NCI-H1092 (cell line): ENCODE results near the gene MATCAP1.

ENCODE experiments used
- DNase-seq: peaks from one replicate; lab custom pipeline; 2025; lab: John Stamatoyannopoulos, UW

The MATCAP1 gene

GRCh38 chr16:67156143-67156844, 27.5 kb downstream of the MATCAP1 start:
- DNase-seq = no peak

GRCh38 chr16:67155295-67156142, 28.2 kb downstream of the MATCAP1 start:
- peak; percentile 59 for DNase-seq

DNA sequence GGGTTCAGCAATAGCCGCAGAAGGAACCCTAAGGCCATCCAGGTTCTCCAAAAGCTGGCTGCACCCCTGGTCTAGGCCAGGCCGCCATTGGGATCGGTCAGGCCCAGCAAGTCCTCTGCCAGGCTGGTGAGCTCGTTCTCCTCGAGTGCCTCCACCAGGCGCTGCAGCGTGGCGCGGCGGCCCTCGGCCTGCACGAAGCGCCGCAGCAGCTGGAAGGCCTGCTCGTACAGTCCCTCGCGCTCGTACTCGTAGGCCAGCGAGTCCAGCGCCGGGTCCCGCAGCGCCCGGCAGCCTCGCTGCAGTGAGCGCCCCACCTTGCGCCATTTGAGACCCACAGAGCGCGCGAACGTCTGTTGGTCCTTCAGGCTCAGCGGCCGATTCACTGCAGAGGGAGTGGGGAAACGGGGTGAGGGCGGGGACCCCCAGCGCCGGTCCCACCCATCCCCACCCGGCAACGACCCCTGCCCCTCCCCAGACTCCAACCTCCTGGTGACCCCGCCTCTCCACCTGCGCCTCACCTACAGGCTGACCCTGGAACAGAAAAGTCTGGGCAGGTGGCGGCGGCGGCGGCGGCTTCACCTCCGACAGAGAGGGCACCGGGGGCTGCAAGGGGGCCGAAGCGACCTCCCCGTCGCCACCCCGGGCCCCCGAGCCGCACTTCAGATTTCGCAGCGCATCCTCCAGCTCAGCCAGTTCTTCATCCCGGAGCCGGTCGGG, 29.0 kb downstream of the MATCAP1 start:
- DNase-seq = no peak

DNA sequence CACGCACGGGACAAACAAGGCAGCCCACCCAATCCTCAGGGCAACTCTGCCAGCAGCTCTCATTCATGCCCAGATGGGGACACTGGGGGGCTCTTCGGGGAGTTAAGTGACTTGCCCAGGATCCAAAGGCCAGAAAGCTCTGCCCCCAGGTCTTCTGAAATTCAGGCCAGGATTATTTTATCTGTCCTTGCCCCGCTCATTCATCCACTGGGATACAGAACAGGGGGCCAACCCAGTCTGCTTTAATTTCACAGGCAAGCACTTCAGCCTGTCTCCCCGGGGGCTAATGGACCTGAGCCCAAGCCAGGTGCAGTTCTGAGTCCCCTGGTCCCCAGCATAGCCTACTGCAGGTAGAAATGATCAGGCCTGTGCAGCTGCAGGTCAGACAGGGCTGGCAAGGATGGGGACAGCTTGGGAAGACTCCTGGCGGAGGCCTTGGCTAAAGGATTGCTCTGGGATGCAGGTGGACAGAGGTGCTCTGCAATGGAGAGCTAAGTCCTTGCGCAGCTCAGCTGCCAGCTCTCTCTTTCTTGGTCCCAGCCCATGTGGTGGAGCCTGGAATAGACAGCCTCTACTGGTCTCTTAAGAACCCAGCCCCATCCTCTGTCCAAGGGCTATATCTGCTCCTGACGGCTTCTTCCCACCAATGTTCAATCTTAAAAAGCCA, 32.2 kb downstream of the MATCAP1 start:
- DNase-seq = no peak

GRCh38 chr16:67150833-67151396, 32.8 kb downstream of the MATCAP1 start, which contains the start of gene B3GNT9:
TSS of gene B3GNT9 (minus strand) at chr16:67150998. CDS start at chr16:67150485, 513 bp downstream.
- DNase-seq = peak; percentile 49

DNA sequence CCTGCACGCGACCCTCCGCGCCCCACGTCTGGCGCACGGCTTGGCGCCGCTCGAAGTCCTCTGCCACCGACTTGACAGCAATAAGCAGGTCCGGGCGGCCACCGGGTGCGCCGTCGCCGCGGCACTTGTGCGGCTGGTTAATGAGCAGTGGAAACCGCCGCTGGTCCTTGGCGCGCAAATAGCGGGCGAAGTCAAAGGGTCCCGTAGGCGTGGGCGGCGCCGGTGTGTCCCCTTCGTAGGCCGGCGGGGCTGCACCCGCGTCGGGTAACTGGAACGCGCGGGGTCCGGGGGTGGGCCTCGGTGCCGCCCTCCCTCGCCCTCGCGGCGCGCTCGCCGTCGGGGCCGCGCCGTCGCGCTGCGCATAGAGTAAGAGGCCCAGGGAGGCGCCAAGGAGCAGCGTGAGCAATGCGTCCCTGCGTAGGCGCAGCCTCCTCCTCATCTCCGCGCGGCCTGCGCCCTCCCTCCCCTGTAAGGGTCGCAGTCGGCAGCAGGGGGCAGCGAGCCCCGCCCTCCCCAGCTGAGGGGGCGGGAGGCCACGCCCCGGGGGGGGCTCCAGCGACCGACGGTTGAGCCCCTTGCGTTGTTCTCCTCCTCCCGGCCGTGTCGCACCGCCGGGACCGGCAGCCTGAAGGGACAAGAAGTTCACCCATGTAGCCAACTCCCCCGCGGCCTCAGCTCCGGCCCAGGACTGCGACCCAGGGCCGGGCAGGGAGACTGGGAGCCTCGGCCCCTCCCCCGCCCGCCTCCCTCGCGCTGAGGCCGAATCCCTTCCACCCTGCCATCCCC, 33.5 kb downstream of the MATCAP1 start:
- DNase-seq = peak; percentile 14

DNA sequence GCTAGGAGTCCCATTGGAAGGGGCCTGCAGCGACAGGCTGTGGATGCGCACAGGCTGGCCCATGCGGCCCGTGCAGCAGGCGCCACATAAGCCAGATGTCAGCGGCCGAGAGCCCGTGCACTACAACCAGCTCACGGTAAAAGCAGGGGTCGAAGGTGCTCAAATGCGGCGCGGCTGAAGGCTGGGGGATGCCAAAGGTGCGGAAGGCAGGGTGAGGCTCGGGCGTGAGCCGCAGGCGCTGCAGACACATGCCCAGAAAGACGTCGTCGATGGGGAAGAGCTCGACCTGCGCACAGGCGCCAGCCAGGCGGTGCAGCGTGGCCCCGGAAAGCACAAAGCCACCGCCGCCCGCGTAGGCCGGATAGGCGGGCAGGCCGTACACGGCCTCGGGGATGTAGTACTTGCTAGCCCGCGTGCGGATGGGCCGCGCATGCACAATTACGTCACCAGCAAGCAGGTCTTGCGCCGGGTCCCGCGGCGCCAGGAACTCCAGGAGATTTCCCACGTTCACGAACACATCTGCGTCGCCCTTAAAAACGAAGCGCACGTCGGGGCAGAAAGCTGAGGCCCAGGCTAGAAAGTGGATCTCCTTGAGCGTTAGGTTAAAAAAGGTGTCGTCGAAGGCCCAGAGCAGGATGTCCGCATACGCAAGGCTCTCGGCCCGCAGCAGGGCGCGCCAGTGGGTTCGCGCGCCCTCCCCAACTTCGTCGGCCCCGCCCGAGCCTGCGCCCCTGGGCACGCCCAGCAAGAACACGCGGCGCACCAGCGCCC, 34.3 kb downstream of the MATCAP1 start:
- no peak for DNase-seq

DNA sequence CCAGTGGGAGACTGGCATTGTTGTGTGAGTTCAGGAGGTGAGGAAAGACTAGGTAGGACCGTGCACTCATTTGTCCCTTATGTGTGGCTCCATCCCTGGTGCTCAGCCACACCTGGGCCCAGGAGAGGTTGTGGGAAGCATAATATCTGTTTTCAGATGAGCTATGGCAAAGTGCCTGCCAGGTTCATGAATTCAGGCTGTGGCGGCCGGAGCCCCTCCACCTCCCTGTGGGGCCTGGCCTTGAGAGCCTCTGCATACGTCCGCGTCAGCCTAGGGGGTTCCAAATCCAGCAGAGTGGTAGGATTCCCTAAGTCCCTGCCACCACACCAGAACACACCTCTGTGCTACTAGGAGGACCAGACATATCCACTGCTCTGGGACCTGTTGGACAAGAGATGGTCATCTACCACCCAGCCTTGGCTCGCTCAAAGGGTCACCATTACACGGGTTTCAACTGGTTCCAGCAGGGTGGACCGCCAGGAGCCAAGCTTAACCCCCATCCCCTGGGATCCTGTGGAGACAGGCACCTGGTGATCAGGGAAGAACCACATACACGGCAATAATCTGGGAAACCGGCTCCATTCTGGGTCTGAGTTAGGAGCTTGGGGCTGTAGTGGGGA, 35.0 kb downstream of the MATCAP1 start:
- no peak for DNase-seq

DNA sequence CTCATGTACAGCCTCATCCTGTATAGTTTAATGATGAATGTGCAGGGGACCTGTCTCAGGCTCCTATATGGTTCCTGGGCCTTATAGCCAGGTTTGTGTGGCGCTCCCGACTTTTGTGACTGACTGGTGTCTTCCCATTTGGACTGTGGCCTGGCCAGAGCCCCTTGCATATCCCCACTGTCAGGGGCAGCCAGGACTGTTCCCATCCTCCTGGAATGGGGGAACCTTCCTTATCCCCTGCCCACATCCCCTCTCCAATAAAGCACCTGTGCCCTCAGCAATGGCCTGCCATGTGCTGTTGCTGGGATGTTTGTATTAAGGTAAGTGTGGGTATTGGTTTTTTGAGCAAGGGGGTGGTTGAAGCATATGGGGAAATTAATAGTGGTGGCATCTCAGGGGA, 35.5 kb downstream of the MATCAP1 start:
- no peak for DNase-seq

DNA sequence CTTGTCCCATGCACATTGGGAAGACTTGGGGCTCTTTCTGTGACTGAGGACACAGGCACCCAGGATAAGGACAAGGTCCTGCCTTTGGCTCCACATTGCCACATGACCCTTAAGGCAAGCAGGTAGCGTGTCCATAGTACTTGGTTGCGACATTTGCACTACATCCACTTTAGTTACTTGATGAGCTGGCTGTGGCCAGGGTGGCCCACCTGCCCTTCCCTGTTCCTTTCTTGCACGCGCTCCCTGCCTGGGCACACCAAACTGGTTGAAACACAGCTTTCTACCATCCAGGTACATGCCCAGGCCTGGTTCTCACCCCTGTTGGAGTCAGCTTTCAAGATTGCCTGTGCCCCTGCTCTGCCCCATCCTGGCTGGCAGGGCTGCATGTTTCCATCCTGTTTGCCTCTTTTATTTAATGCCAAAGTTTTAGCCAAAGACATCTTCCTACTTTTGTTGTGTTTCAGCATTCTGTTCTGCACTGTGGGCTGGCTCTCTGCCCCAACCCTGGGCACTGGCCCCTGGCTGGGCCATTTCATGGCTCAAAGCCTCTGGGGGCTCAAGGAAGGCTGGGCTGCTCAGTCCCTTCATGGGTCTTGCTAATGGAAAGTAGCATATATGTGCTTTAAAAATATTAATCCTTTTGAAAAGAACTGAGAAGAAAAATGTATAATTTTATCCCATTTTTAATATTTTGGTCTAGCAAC, 36.2 kb downstream of the MATCAP1 start:
- DNase-seq = no peak

GRCh38 chr16:67146523-67147357, 37.0 kb downstream of the MATCAP1 start:
- DNase-seq = no peak

DNA sequence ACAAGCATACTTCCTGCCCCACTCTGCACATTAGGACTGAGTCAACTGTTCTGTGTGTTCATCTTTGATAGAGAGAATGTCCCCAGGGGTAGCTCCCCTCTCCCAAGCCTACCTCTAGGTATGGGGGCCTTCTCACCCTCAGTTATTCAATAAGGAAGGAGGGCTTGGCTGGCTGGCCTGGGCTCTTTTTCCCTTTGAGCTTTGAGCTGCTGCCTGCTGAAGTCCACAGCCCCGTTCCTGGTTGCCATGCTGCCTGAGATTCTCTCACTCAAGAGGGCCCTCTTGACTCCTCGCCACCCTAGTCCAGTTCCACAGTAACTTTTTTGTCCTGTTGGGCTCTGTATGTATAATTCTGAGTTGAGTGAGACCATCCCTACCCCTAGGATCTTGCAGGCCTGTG, 38.0 kb downstream of the MATCAP1 start:
- no peak for DNase-seq

DNA sequence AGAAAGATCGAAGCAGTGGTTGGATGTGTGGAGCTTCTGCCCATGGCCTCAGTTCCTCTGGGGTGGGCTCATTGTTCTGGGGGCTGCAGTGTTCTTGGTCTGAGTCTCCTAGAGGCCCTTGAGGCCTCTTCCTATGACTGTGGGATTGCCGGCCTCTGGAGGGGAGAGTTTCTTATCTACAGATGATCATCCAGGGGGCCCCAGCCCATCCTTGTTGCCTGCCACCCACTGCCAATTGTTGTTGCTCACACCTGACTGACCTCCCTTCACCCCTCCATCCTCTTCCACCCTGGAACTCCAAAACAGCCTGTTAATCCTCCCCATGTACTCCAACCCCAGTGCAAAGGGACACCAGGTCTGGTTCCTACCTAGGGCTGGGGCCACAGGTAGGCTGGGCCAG, 38.8 kb downstream of the MATCAP1 start:
- no peak for DNase-seq

GRCh38 chr16:67142342-67142741, 41.4 kb downstream of the MATCAP1 start:
- DNase-seq = no peak

DNA sequence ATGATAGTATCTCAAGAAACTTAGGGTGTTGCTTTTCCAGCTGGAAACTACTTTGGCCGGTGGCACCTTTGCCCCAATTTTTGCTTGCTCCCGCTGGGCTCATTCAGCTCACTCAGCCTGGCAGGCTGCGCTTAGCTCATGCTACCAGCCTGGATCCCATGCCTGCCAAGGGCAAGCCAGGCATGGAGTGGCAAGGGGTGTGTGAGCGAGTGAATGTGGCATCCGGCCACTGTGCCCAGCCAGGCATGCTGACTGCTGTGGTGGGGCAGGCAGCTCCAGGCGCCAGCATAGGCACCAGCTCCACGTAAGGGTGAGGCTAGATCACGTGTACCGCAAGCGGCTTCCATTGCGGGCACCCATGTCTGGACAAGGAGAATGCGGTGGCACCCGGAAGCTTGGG, 42.4 kb downstream of the MATCAP1 start:
- DNase-seq = no peak

GRCh38 chr16:67137605-67138004, 46.2 kb downstream of the MATCAP1 start:
- DNase-seq = no peak

GRCh38 chr16:67129422-67129821, 54.3 kb downstream of the MATCAP1 start:
- no peak for DNase-seq

DNA sequence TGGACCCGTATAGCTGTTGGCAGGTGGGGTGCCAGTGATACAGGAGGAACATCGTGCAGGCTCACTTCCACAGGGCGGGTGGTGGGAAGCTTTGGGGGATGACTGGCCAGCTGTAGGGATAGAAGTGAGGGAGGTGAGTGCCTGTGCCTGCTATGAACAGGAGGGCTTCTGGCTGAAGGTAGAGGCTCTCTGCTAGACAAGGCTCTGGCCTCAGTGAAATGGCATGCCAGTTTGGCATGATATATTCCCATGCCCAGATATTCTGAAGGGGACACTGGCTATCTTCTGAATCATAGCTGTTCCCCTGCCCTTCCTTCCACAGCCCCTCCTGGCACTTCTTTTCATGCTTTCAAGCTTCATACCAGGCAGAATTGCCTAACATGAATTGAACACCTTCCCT, 54.9 kb downstream of the MATCAP1 start:
- no peak for DNase-seq
